ENCODE measurements around the gene SORCS2.

DNA sequence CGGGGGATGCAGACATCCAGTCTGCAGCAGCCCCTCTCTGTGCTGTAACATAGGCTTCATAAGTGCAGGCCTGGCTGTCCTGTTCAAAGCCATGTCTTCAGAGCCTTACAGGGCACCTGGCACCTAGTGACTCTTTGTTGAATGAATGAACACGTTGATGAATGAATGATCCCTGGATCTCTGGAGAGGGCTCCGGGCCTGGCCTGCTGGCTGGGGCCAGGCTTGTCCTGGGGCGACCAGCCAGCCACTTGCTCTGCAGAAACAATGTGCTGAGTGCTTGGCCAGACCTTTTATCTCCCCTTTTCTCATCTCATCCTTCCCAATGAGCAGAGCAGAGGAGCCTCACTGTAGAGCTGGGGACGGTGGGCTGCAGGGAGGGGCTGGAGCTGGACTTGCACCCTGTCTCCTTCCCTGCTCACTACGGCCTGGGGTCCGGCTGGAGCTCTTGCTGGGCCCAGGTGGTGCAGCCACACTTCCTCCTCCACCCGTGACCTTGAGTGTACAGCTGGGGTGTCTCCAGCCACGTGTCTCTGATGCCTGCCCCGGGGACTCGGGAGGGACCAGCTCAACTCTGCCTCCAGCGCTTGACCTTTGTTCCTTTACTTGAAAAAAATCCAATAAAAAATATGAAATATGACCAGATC is 164.5 kb downstream of the SORCS2 start:
- no peak for TF ChIP-seq CREB1 (IDR thresholded peaks at IDR 0.05; ENCODE audit: low read depth)
- TF ChIP-seq YY1 (IDR thresholded peaks at IDR 0.05; ENCODE audit: low read depth): no peak
- TF ChIP-seq MAX (IDR thresholded peaks at IDR 0.05): no peak

Measured in Ishikawa (cell line).